NCI-H187 (cell line): ENCODE data around the gene SEC24C.

Source experiments
- DNase-seq, 2 experiments: peaks; one replicate each; lab custom pipeline; 2025; lab: John Stamatoyannopoulos, UW

Gene SEC24C

DNA sequence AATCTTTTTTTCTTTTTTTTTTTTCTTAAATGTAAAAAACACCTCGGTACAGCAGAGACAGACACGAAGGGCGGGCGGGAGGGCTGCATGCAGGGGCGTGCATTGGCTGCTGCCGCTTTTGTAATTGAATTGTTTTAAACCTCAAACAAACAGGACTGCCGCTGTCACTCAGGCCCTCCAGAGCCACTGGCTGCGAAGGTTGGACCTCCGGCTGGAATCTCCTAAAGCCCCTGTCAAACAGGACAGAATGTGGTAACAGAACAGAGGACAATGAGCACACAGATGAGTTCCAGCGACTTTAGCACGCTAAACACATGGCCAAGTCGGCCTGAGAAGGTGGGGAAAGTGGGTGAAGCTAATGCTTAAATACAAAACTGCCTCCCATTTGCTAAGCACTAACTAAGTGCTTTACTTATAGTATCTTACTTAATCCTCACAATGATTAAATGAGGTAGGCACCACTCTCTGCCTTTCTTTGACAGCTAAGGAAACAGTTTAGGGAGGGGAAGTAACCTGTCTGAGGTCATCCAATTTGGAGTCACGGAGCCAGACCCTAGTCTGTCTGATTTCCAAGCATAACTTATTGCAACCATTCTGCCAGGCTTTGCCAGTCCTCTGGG is 70.2 kb downstream of the SEC24C start:
- DNase-seq, result no peak

- no peak for DNase-seq
Measured at GRCh38 chr10:73814896-73815718, 70.9 kb downstream of the SEC24C start.

DNA sequence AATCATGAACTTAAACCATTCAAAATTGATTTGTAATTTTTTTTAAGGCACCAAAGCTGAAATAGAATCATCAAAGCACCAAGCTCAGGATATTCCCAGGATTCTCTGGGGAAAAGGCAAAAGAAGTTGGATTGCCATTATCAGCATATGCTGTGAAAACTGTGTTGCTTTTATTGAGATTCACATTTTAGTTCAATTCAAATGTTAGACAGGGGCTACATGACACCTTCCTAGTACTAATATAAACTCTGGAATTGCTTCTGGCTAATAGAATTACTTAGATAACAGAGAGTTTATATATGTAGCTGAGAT is 71.5 kb downstream of the SEC24C start:
- DNase-seq, result no peak

DNA sequence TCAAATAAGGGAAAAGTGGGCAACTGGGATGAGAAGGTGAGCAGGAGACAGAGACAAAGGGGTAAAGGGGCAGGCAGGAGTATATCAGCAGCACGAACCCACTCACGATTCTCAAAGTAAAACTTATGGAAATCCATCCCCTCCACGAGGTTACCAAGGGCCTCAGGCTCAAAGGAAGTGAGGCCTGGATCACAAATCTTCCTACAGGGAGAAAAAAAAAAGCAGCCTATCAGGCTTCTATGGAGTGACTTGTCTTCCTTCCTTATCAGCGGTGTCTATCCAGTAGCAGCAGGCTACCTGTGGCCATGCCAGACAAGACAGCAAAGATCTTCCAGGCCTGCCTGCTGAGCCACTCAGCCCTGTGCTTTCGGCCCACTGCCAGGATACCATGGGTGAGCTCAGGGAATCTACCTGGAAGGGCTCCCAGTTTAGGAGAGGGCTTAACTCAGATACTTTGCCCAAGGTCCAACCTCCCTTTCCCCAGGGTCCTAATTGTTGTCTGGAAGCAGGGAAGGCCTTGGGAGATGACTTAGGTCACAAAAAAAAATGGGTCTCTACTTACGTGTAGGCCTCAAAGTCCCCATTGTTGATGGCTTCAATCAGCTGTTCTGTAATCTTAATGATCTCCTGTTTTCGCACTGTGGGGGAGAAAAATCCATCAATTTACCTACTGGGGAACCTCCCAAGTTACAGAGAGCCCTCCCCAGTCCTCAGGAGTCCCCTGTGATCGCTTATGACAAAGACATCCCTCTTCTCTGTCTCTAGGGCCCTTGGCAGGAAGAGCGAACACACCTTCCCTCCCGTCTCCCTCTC is 73.0 kb downstream of the SEC24C start:
- DNase-seq, result no peak

- no peak for DNase-seq
Measured at GRCh38 chr10:73817826-73818225, 73.7 kb downstream of the SEC24C start.

DNA sequence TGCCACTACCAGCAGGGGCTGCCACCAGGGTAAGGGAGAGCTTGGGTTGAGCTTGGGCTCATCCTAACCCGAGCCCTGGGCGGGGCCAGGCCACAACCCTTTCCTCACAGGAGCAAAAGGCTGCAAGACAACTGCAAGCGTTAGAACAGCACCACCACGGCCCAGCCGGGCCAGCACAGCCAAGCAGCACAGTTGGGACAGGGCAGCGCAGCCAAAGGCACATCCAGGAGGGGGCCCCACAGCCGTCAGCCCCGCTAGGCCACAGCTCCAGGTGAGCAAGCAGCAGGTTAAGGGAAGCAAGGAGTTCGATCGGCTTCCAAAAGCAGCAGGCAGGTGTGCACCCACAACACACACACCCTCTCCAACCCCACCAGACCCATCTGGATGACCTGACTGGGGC is 74.2 kb downstream of the SEC24C start:
- no peak for DNase-seq

GRCh38 chr10:73819081-73819480 is 74.9 kb downstream of the SEC24C start:
- no peak for DNase-seq

GRCh38 chr10:73819513-73820093 is 75.4 kb downstream of the SEC24C start:
- no peak for DNase-seq
